ENCODE measurements around the gene NWD2.
"Not testable (repeated sequence)": the region's sequence is repeated elsewhere in the genome, so short reads cannot be mapped to it uniquely, and the experiment has no call there.

The NWD2 gene

GRCh38 chr4:37389967-37390580 is 145.5 kb downstream of the NWD2 start:
- no peak for DNase-seq (ENCODE audit: low read depth in 1 of 2, low spot score in 1 of 2)

- no peak for DNase-seq (ENCODE audit: low read depth in 1 of 2, low spot score in 1 of 2)
Observed at GRCh38 chr4:37392521-37393255, 148.1 kb downstream of the NWD2 start.

- DNase-seq (ENCODE audit: low read depth in 1 of 2, low spot score in 1 of 2): no peak
Observed at GRCh38 chr4:37393321-37393720, 148.8 kb downstream of the NWD2 start.

GRCh38 chr4:37393889-37394288 is 149.3 kb downstream of the NWD2 start:
- no peak for DNase-seq (ENCODE audit: low read depth in 1 of 2, low spot score in 1 of 2)

- no peak for DNase-seq (ENCODE audit: low read depth in 1 of 2, low spot score in 1 of 2)
Observed at GRCh38 chr4:37397505-37397904, 153.0 kb downstream of the NWD2 start.

- DNase-seq (ENCODE audit: low read depth in 1 of 2, low spot score in 1 of 2): no peak
Observed at GRCh38 chr4:37400241-37400881, 155.8 kb downstream of the NWD2 start.

GRCh38 chr4:37407938-37408826 is 163.6 kb downstream of the NWD2 start:
- DNase-seq (ENCODE audit: low read depth in 1 of 2, low spot score in 1 of 2): not testable (repeated sequence)

GRCh38 chr4:37413612-37414011 is 169.1 kb downstream of the NWD2 start:
- DNase-seq (ENCODE audit: low read depth in 1 of 2, low spot score in 1 of 2): not testable (repeated sequence)

GRCh38 chr4:37415845-37416369 is 171.4 kb downstream of the NWD2 start:
- DNase-seq (ENCODE audit: low read depth in 1 of 2, low spot score in 1 of 2): no peak

- DNase-seq (ENCODE audit: low read depth in 1 of 2, low spot score in 1 of 2): no peak
Observed at GRCh38 chr4:37421614-37422013, 177.1 kb downstream of the NWD2 start.

- DNase-seq (ENCODE audit: low read depth in 1 of 2, low spot score in 1 of 2): no peak
Observed at GRCh38 chr4:37422102-37422501, 177.6 kb downstream of the NWD2 start.

- no peak for DNase-seq (ENCODE audit: low read depth in 1 of 2, low spot score in 1 of 2)
Observed at GRCh38 chr4:37422638-37423037, 178.1 kb downstream of the NWD2 start.

- no peak for DNase-seq (ENCODE audit: low read depth in 1 of 2, low spot score in 1 of 2)
Observed at GRCh38 chr4:37423310-37423709, 178.8 kb downstream of the NWD2 start.

- no peak for DNase-seq (ENCODE audit: low read depth in 1 of 2, low spot score in 1 of 2)
Observed at GRCh38 chr4:37424753-37425152, 180.2 kb downstream of the NWD2 start.

GRCh38 chr4:37425857-37426256 is 181.3 kb downstream of the NWD2 start:
- DNase-seq (ENCODE audit: low read depth in 1 of 2, low spot score in 1 of 2): no peak

GRCh38 chr4:37427193-37427592 is 182.7 kb downstream of the NWD2 start:
- no peak for DNase-seq (ENCODE audit: low read depth in 1 of 2, low spot score in 1 of 2)

- no peak for DNase-seq (ENCODE audit: low read depth in 1 of 2, low spot score in 1 of 2)
Observed at GRCh38 chr4:37429906-37430305, 185.4 kb downstream of the NWD2 start.

- no peak for DNase-seq (ENCODE audit: low read depth in 1 of 2, low spot score in 1 of 2)
Observed at GRCh38 chr4:37430718-37431416, 186.3 kb downstream of the NWD2 start.

- no peak for DNase-seq (ENCODE audit: low read depth in 1 of 2, low spot score in 1 of 2)
Observed at GRCh38 chr4:37431417-37431743, 186.8 kb downstream of the NWD2 start.

- DNase-seq (ENCODE audit: low read depth in 1 of 2, low spot score in 1 of 2): no peak
Observed at GRCh38 chr4:37434469-37434868, 189.9 kb downstream of the NWD2 start.

- no peak for DNase-seq (ENCODE audit: low read depth in 1 of 2, low spot score in 1 of 2)
Observed at GRCh38 chr4:37436546-37436945, 192.0 kb downstream of the NWD2 start.

All from stimulated activated CD4-positive, alpha-beta T cell treated with anti-CD3 and anti-CD28 coated beads, Interleukin-15, amount 100 ng/mL, for 1 hour (primary cell).